ENCODE results near the gene FAM135A.
"Not testable (repeated sequence)": the region's sequence is repeated elsewhere in the genome, so short reads cannot be mapped to it uniquely, and the experiment has no call there.

Gene FAM135A

GRCh38 chr6:70557998-70558397 is 144.7 kb downstream of the FAM135A start:
- no peaks in the 10 kb centered on the region for H3K4me1 ChIP-seq (ENCODE audit: insufficient read depth, insufficient read length)
- peaks cover 2% of the 10 kb centered on the region for H3K36me3 ChIP-seq (ENCODE audit: insufficient read depth, insufficient read length, low read length)
- DNase-seq (ENCODE audit: low read depth, low spot score): no peak
- TF ChIP-seq ZNF274 (IDR thresholded peaks at IDR 0.05; ENCODE audit: low read depth, low read length) (no peak), YY1 (IDR thresholded peaks at IDR 0.05; ENCODE audit: insufficient read depth, insufficient read length) (no peak), SUZ12 (IDR thresholded peaks at IDR 0.05; ENCODE audit: extremely low read depth, insufficient read depth, insufficient read length) (no peak)
- H3K9ac ChIP-seq (ENCODE audit: insufficient read length, low read depth): no peak overlapping the region
- no peaks in the 10 kb centered on the region for H3K27me3 ChIP-seq (ENCODE audit: insufficient read depth, insufficient read length)
- H3K4me3 ChIP-seq (ENCODE audit: insufficient read length, low read depth): no peak overlapping the region
- H3K9me3 ChIP-seq (ENCODE audit: insufficient read depth, low read length): no peaks in the 10 kb centered on the region

GRCh38 chr6:70562401-70562800 is 149.1 kb downstream of the FAM135A start:
- not testable (repeated sequence) for H3K4me1 ChIP-seq (ENCODE audit: insufficient read depth, insufficient read length); H3K9me3 ChIP-seq (ENCODE audit: insufficient read depth, low read length); H3K36me3 ChIP-seq (ENCODE audit: insufficient read depth, insufficient read length, low read length); H3K9ac ChIP-seq (ENCODE audit: insufficient read length, low read depth); H3K4me3 ChIP-seq (ENCODE audit: insufficient read length, low read depth); DNase-seq (ENCODE audit: low read depth, low spot score); H3K27me3 ChIP-seq (ENCODE audit: insufficient read depth, insufficient read length)

- H3K9me3 ChIP-seq (ENCODE audit: insufficient read depth, low read length): no peaks in the 10 kb centered on the region
- H3K4me3 ChIP-seq (ENCODE audit: insufficient read length, low read depth): no peak overlapping the region
- peaks cover 9% of the 10 kb centered on the region for H3K36me3 ChIP-seq (ENCODE audit: insufficient read depth, insufficient read length, low read length)
- no peaks in the 10 kb centered on the region for H3K27me3 ChIP-seq (ENCODE audit: insufficient read depth, insufficient read length)
- DNase-seq (ENCODE audit: low read depth, low spot score): no peak
- no peaks in the 10 kb centered on the region for H3K4me1 ChIP-seq (ENCODE audit: insufficient read depth, insufficient read length)
- H3K9ac ChIP-seq (ENCODE audit: insufficient read length, low read depth): no peak overlapping the region
- no peak for TF ChIP-seq SUZ12 (IDR thresholded peaks at IDR 0.05; ENCODE audit: extremely low read depth, insufficient read depth, insufficient read length)
- no peak for TF ChIP-seq YY1 (IDR thresholded peaks at IDR 0.05; ENCODE audit: insufficient read depth, insufficient read length)
- no peak for TF ChIP-seq ZNF274 (IDR thresholded peaks at IDR 0.05; ENCODE audit: low read depth, low read length)
Measured at GRCh38 chr6:70563530-70563929, 150.2 kb downstream of the FAM135A start.

GRCh38 chr6:70566751-70567382 is 153.6 kb downstream of the FAM135A start, which contains the start of gene SDHAF4:
SDHAF4 (plus strand) TSS chr6:70566930; CDS start chr6:70566941, 11 bp downstream.
- peaks cover 8% of the 10 kb centered on the region for H3K36me3 ChIP-seq (ENCODE audit: insufficient read depth, insufficient read length, low read length)
- H3K9ac ChIP-seq (ENCODE audit: insufficient read length, low read depth): peak within 1 kb of the TSS; percentile 93
- TF ChIP-seq SUZ12 (IDR thresholded peaks at IDR 0.05; ENCODE audit: extremely low read depth, insufficient read depth, insufficient read length): no peak
- no peak for TF ChIP-seq ZNF274 (IDR thresholded peaks at IDR 0.05; ENCODE audit: low read depth, low read length)
- TF ChIP-seq YY1 (IDR thresholded peaks at IDR 0.05; ENCODE audit: insufficient read depth, insufficient read length): peak; percentile 54
- H3K9me3 ChIP-seq (ENCODE audit: insufficient read depth, low read length): no peaks in the 10 kb centered on the region
- H3K4me3 ChIP-seq (ENCODE audit: insufficient read length, low read depth): peak within 1 kb of the TSS; percentile 83
- no peaks in the 10 kb centered on the region for H3K4me1 ChIP-seq (ENCODE audit: insufficient read depth, insufficient read length)
- no peaks in the 10 kb centered on the region for H3K27me3 ChIP-seq (ENCODE audit: insufficient read depth, insufficient read length)
- peak; percentile 63 for DNase-seq (ENCODE audit: low read depth, low spot score)

GRCh38 chr6:70574643-70575042 is 161.3 kb downstream of the FAM135A start:
- Histone ChIP-seq H3K4me3 (ENCODE audit: insufficient read length, low read depth) (no peak overlapping the region), H3K4me1 (ENCODE audit: insufficient read depth, insufficient read length) (no peaks in the 10 kb centered on the region), H3K27me3 (ENCODE audit: insufficient read depth, insufficient read length) (no peaks in the 10 kb centered on the region), H3K9me3 (ENCODE audit: insufficient read depth, low read length) (no peaks in the 10 kb centered on the region), H3K9ac (ENCODE audit: insufficient read length, low read depth) (no peak overlapping the region), H3K36me3 (ENCODE audit: insufficient read depth, insufficient read length, low read length) (peaks cover 1% of the 10 kb centered on the region)
- TF ChIP-seq SUZ12 (IDR thresholded peaks at IDR 0.05; ENCODE audit: extremely low read depth, insufficient read depth, insufficient read length) (no peak), YY1 (IDR thresholded peaks at IDR 0.05; ENCODE audit: insufficient read depth, insufficient read length) (no peak), ZNF274 (IDR thresholded peaks at IDR 0.05; ENCODE audit: low read depth, low read length) (no peak)
- DNase-seq (ENCODE audit: low read depth, low spot score): no peak

GRCh38 chr6:70575899-70576495 is 162.7 kb downstream of the FAM135A start:
- Histone ChIP-seq H3K4me3 (ENCODE audit: insufficient read length, low read depth) (no peak overlapping the region), H3K9me3 (ENCODE audit: insufficient read depth, low read length) (no peaks in the 10 kb centered on the region), H3K9ac (ENCODE audit: insufficient read length, low read depth) (no peak overlapping the region), H3K4me1 (ENCODE audit: insufficient read depth, insufficient read length) (no peaks in the 10 kb centered on the region), H3K27me3 (ENCODE audit: insufficient read depth, insufficient read length) (no peaks in the 10 kb centered on the region), H3K36me3 (ENCODE audit: insufficient read depth, insufficient read length, low read length) (peaks cover 11% of the 10 kb centered on the region)
- TF ChIP-seq SUZ12 (IDR thresholded peaks at IDR 0.05; ENCODE audit: extremely low read depth, insufficient read depth, insufficient read length) (no peak), ZNF274 (IDR thresholded peaks at IDR 0.05; ENCODE audit: low read depth, low read length) (no peak), YY1 (IDR thresholded peaks at IDR 0.05; ENCODE audit: insufficient read depth, insufficient read length) (no peak)
- no peak for DNase-seq (ENCODE audit: low read depth, low spot score)

GRCh38 chr6:70586114-70586513 is 172.8 kb downstream of the FAM135A start:
- DNase-seq (ENCODE audit: low read depth, low spot score): no peak
- TF ChIP-seq ZNF274 (IDR thresholded peaks at IDR 0.05; ENCODE audit: low read depth, low read length) (no peak), SUZ12 (IDR thresholded peaks at IDR 0.05; ENCODE audit: extremely low read depth, insufficient read depth, insufficient read length) (no peak), YY1 (IDR thresholded peaks at IDR 0.05; ENCODE audit: insufficient read depth, insufficient read length) (no peak)
- no peaks in the 10 kb centered on the region for H3K4me1 ChIP-seq (ENCODE audit: insufficient read depth, insufficient read length)
- no peaks in the 10 kb centered on the region for H3K27me3 ChIP-seq (ENCODE audit: insufficient read depth, insufficient read length)
- H3K36me3 ChIP-seq (ENCODE audit: insufficient read depth, insufficient read length, low read length): peaks cover 16% of the 10 kb centered on the region
- H3K4me3 ChIP-seq (ENCODE audit: insufficient read length, low read depth): no peak overlapping the region
- no peaks in the 10 kb centered on the region for H3K9me3 ChIP-seq (ENCODE audit: insufficient read depth, low read length)
- H3K9ac ChIP-seq (ENCODE audit: insufficient read length, low read depth): no peak overlapping the region
